Mucosa of rectum (tissue), 2 donors: ENCODE measurements around the gene C16orf96.

Experiments used
- H3K27ac ChIP-seq, 2 donors: one replicate each; pipeline ENCODE4 v1.7.0; 2013; ENCODE audit warnings: inconsistent platforms in 2 of 2, low read depth in 2 of 2, low read length in 2 of 2
- H3K27me3 ChIP-seq, 2 donors: one replicate each; pipeline ENCODE4 v1.7.0; 2013; ENCODE audit warnings: low read length in 2 of 2; ENCODE audit not compliant: control insufficient read depth in 2 of 2, insufficient read depth in 2 of 2
- H3K36me3 ChIP-seq, 2 donors: one replicate each; pipeline ENCODE4 v1.7.0; 2013; ENCODE audit warnings: low read length in 2 of 2; ENCODE audit not compliant: control insufficient read depth in 2 of 2, insufficient read depth in 2 of 2
- H3K4me1 ChIP-seq, 2 donors: one replicate each; pipeline ENCODE4 v1.7.0; 2013; ENCODE audit warnings: low read length in 2 of 2, mild to moderate bottlenecking in 1 of 2; ENCODE audit not compliant: control insufficient read depth in 2 of 2, insufficient read depth in 2 of 2
- H3K4me3 ChIP-seq, 2 donors: one replicate each; pipeline ENCODE4 v1.7.0; 2013; ENCODE audit warnings: low read length in 2 of 2
- H3K9ac ChIP-seq, 2 donors: one replicate each; pipeline ENCODE4 v1.7.0; 2013; ENCODE audit warnings: low read length in 2 of 2, low read depth in 1 of 2, mild to moderate bottlenecking in 1 of 2
- H3K9me3 ChIP-seq, 2 donors: one replicate each; pipeline ENCODE4 v1.7.0; 2013; ENCODE audit warnings: low read length in 2 of 2; ENCODE audit not compliant: control insufficient read depth in 2 of 2
- donor health status: healthy.
- donor health status: Normal muscosa, but diverticular disease.

C16orf96 gene

GRCh38 chr16:4536391-4537106, 19.6 kb upstream of the C16orf96 start:
- Histone ChIP-seq H3K9ac (no peak overlapping the region), H3K4me3 (no peak overlapping the region)

GRCh38 chr16:4537376-4538343, 18.5 kb upstream of the C16orf96 start:
- peaks cover 6 to 10% of the 10 kb centered on the region in 2 donors for H3K4me1 ChIP-seq
- H3K36me3 ChIP-seq: no peaks in the 10 kb centered on the region
- peak overlapping the region; percentile 40 to 90 for H3K27ac ChIP-seq
- H3K4me3 ChIP-seq: peak overlapping the region; percentile 61 to 80
- H3K9ac ChIP-seq: peak overlapping the region; percentile 24 to 79
- H3K9me3 ChIP-seq: peaks cover 0 to 3% of the 10 kb centered on the region in 2 donors
- H3K27me3 ChIP-seq: no peaks in the 10 kb centered on the region

More at GRCh38 chr16:4536391-4537106, 19.6 kb upstream of the C16orf96 start:
- Histone ChIP-seq H3K36me3 (no peaks in the 10 kb centered on the region), H3K27me3 (no peaks in the 10 kb centered on the region), H3K9me3 (peaks cover 0 to 3% of the 10 kb centered on the region in 2 donors), H3K4me1 (peaks cover 6 to 10% of the 10 kb centered on the region in 2 donors), H3K27ac (no peak overlapping the region)

GRCh38 chr16:4538350-4539235, 17.5 kb upstream of the C16orf96 start, which contains the start of gene CDIP1:
Gene CDIP1 (minus strand): TSS chr16:4538773. CDS start chr16:4514130, 24,643 bp downstream.
- H3K27me3 ChIP-seq: no peaks in the 10 kb centered on the region
- peaks cover 6 to 10% of the 10 kb centered on the region in 2 donors for H3K4me1 ChIP-seq
- peak within 1 kb of the TSS; percentile 65 to 79 for H3K9ac ChIP-seq
- peak within 1 kb of the TSS; percentile 88 to 90 for H3K27ac ChIP-seq
- no peaks in the 10 kb centered on the region for H3K36me3 ChIP-seq
- peaks cover 0 to 3% of the 10 kb centered on the region in 2 donors for H3K9me3 ChIP-seq
- H3K4me3 ChIP-seq: peak within 1 kb of the TSS; percentile 71 to 80

GRCh38 chr16:4539716-4540284, 16.3 kb upstream of the C16orf96 start:
- Histone ChIP-seq H3K9ac (no peak overlapping the region), H3K4me3 (no peak overlapping the region), H3K4me1 (peaks cover 6 to 10% of the 10 kb centered on the region in 2 donors), H3K36me3 (no peaks in the 10 kb centered on the region), H3K27ac (no peak overlapping the region), H3K9me3 (peaks cover 0 to 3% of the 10 kb centered on the region in 2 donors), H3K27me3 (no peaks in the 10 kb centered on the region)

GRCh38 chr16:4544473-4544872, 11.7 kb upstream of the C16orf96 start:
- Histone ChIP-seq H3K9ac (no peak overlapping the region), H3K4me3 (no peak overlapping the region), H3K9me3 (peaks cover 0 to 3% of the 10 kb centered on the region in 2 donors), H3K4me1 (no peaks in the 10 kb centered on the region), H3K27me3 (no peaks in the 10 kb centered on the region), H3K36me3 (no peaks in the 10 kb centered on the region), H3K27ac (no peak overlapping the region)

- H3K4me1 ChIP-seq: no peaks in the 10 kb centered on the region
- H3K27me3 ChIP-seq: no peaks in the 10 kb centered on the region
- H3K4me3 ChIP-seq: no peak overlapping the region
- no peaks in the 10 kb centered on the region for H3K9me3 ChIP-seq
- H3K9ac ChIP-seq: no peak overlapping the region
- H3K27ac ChIP-seq: no peak overlapping the region
- no peaks in the 10 kb centered on the region for H3K36me3 ChIP-seq
Observed at GRCh38 chr16:4548124-4548523, 8.0 kb upstream of the C16orf96 start.

GRCh38 chr16:4550591-4550990, 5.5 kb upstream of the C16orf96 start:
- H3K27ac ChIP-seq: no peak overlapping the region
- H3K36me3 ChIP-seq: no peaks in the 10 kb centered on the region
- no peak overlapping the region for H3K9ac ChIP-seq
- H3K4me1 ChIP-seq: no peaks in the 10 kb centered on the region
- no peaks in the 10 kb centered on the region for H3K27me3 ChIP-seq
- H3K4me3 ChIP-seq: no peak overlapping the region
- H3K9me3 ChIP-seq: no peaks in the 10 kb centered on the region

GRCh38 chr16:4552541-4552940, 3.6 kb upstream of the C16orf96 start:
- H3K9me3 ChIP-seq: no peaks in the 10 kb centered on the region
- H3K9ac ChIP-seq: no peak overlapping the region
- H3K4me1 ChIP-seq: no peaks in the 10 kb centered on the region
- H3K27me3 ChIP-seq: no peaks in the 10 kb centered on the region
- no peaks in the 10 kb centered on the region for H3K36me3 ChIP-seq
- H3K4me3 ChIP-seq: no peak overlapping the region
- H3K27ac ChIP-seq: no peak overlapping the region

- Histone ChIP-seq H3K36me3 (no peaks in the 10 kb centered on the region), H3K27ac (no peak overlapping the region), H3K4me3 (no peak overlapping the region), H3K27me3 (no peaks in the 10 kb centered on the region), H3K9me3 (no peaks in the 10 kb centered on the region), H3K4me1 (no peaks in the 10 kb centered on the region), H3K9ac (no peak overlapping the region)
Observed at GRCh38 chr16:4556580-4556979, 440 bp downstream of the C16orf96 start.
